GM19455 (cell line): ENCODE results near the gene CFHR1.
"Not testable (repeated sequence)": the region's sequence is repeated elsewhere in the genome, so short reads cannot be mapped to it uniquely, and the experiment has no call there.

Experiments used
- ATAC-seq: cut with Tn5 transposase; IDR thresholded peaks from one replicate; pipeline ENCODE4 v1.9.1; 2021; ENCODE audit not compliant: unreplicated experiment

CFHR1 gene

GRCh38 chr1:196819531-196819930 lies at the start of gene CFHR1:
Gene CFHR1, plus strand, starts transcription at chr1:196819731. Its CDS starts 114 bp downstream, at chr1:196819845.
- ATAC-seq: not testable (repeated sequence)

- not testable (repeated sequence) for ATAC-seq
These were observed 49.7 kb upstream of the CFHR1 start for GRCh38 chr1:196769823-196770222.

GRCh38 chr1:196773713-196774112 lies 45.8 kb upstream of the CFHR1 start:
- ATAC-seq: no peak

- ATAC-seq: no peak
These were observed 45.4 kb upstream of the CFHR1 start for GRCh38 chr1:196774175-196774574.

- no peak for ATAC-seq
These were observed 44.9 kb upstream of the CFHR1 start, which contains the start of gene CFHR3 for GRCh38 chr1:196774603-196775002. Gene CFHR3, plus strand, starts transcription at chr1:196774840. Its CDS starts 47 bp downstream, at chr1:196774887.

GRCh38 chr1:196777603-196778002 lies 41.9 kb upstream of the CFHR1 start:
- ATAC-seq: no peak

- no peak for ATAC-seq
These were observed 40.4 kb upstream of the CFHR1 start for GRCh38 chr1:196779093-196779492.

GRCh38 chr1:196791252-196791651 lies 28.3 kb upstream of the CFHR1 start:
- not testable (repeated sequence) for ATAC-seq

GRCh38 chr1:196794103-196794502 lies 25.4 kb upstream of the CFHR1 start:
- not testable (repeated sequence) for ATAC-seq

- no peak for ATAC-seq
These were observed 21.6 kb upstream of the CFHR1 start for GRCh38 chr1:196797891-196798290.

GRCh38 chr1:196801920-196802319 lies 17.6 kb upstream of the CFHR1 start:
- not testable (repeated sequence) for ATAC-seq

GRCh38 chr1:196808529-196809235 lies 10.8 kb upstream of the CFHR1 start:
- no peak for ATAC-seq

- not testable (repeated sequence) for ATAC-seq
These were observed 2.1 kb upstream of the CFHR1 start for GRCh38 chr1:196817442-196817841.

- ATAC-seq: peak; percentile 97
These were observed 8.3 kb downstream of the CFHR1 start for GRCh38 chr1:196827860-196828259.

GRCh38 chr1:196849613-196850492 lies 30.3 kb downstream of the CFHR1 start:
- ATAC-seq: not testable (repeated sequence)

GRCh38 chr1:196856053-196856452 lies 36.5 kb downstream of the CFHR1 start:
- ATAC-seq: no peak

- no peak for ATAC-seq
These were observed 37.7 kb downstream of the CFHR1 start for GRCh38 chr1:196857188-196857587.

- ATAC-seq: no peak
These were observed 39.3 kb downstream of the CFHR1 start for GRCh38 chr1:196858811-196859210.

- no peak for ATAC-seq
These were observed 40.9 kb downstream of the CFHR1 start for GRCh38 chr1:196860323-196860884.

- no peak for ATAC-seq
These were observed 41.9 kb downstream of the CFHR1 start for GRCh38 chr1:196861429-196861828.

GRCh38 chr1:196866974-196867373 lies 47.4 kb downstream of the CFHR1 start:
- no peak for ATAC-seq

- ATAC-seq: no peak
These were observed 53.9 kb downstream of the CFHR1 start for GRCh38 chr1:196873385-196873784.
